HG02642 (cell line): Measurements from ENCODE around the gene TEAD1.

Source experiments
- ATAC-seq: cut with Tn5 transposase; IDR thresholded peaks from one replicate; pipeline ENCODE4 v1.9.1; 2021; ENCODE audit warnings: mild to moderate bottlenecking; ENCODE audit not compliant: unreplicated experiment, poor library complexity

Gene TEAD1

DNA sequence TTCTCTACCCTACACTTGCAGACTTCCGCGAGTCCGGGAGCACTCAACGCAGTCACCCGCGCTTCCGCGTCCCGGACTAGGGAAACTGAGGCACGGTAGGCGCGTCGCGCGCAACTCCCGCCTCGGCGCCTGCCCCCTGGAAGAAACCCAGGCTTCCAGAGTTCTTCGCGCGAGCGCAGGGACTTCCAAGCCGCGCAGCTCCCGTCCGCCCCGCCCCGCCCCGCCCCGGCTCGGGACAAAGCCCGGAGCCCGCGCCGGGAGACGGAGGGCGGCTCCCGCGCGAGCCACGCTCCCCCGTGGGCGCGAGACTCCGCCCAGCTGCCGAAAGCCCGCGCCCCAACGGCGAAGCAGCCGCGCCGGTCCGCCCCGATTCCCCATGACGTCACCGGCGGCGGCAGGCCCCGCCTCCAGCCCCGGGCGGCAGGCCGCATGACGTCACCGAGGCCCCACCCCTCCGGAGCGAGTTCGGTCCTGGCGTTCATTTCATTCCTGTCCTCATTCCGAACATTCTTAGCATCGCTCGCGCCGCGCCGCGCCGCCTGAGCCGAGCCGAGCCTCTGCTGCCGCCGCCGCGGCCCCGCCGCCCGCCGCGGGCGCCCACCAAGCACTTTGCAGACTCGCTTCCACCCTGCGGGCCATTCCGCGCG, at the start of gene TEAD1:
Gene TEAD1, plus strand, starts transcription at position 498 of the 647 bp plus-strand sequence.
- peak; percentile 87 for ATAC-seq

DNA sequence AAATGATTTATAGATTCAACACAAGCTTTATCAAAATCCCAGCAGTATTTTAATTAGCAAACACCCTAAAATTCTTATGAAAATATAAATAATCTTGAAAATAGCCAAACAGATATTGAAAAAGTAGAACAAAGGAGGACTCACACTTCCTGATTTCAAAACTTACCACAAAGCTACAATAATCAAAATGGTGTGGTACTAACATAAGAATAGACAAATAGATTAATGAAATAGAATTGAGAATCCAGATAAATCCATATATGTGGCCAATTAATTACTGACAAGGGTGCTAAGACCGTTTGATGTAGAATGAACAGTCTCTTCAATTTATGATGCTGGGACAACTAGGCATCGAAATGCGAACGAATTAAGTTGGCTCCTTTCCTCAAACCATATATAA, 49.6 kb upstream of the TEAD1 start:
- no peak for ATAC-seq

DNA sequence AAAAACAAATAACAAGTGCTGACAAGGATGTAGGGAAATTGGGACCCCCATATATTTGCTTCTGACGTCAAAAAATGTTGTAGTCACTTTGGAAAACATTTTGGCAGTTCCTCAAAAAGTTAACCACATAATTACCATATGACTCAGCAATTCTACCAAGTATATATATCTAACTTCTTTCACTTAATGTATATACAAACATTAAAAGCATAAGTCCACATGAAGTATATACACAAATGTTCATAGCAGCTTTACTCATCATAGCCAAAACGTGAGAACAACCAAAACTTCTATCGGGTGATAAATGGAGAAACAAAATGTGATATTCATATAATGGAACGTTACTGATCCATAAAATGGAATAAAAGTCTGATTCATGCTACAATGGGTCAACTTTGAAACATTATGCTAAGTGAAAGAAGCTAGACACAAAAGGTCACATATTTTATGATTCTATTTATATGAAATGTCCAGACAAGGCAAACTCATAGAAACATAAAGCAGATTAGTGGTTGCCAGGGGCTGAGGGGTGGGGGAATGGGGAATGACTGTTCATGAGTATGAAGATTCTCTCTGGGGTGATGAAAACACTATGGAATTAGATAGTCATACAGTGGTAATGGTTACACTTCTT, 48.7 kb upstream of the TEAD1 start:
- ATAC-seq: no peak

DNA sequence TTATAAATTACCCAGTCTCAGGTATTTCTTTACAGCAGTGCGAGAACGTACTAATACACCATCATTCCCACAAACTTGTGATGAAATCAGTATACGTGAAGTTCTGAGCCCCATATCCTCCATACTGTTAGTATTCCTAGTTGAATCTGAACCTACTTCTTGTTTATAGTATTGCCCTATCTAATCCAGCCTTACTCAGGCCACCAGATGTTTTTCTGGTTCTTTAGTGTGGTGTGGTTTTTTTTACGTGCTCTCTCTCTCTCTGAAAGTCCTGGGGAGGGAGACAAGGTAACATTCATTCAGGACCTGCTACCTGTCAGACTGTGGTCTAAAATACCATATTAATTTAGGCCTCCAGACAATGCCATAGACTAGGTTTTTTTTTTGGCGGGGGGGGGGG, 47.6 kb upstream of the TEAD1 start:
- no peak for ATAC-seq

DNA sequence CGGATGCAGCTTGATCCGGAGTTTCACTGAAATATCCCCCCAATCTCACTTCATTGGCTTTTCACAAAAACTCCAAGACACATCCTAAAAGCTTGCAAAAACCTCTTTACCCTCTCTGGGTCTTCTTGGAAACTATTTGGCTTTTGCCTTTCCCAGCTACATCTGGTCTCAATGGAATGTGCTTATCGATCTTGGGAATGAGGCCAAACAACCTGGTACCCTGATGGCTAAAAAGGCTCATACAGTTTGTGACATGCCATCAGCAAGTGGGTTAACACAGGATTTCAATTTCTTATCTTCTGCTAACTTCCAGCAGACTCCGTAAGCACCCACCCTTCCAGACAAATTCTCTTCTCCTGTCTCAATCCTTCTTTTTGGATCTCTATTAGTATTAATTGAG, 45.9 kb upstream of the TEAD1 start:
- no peak for ATAC-seq

DNA sequence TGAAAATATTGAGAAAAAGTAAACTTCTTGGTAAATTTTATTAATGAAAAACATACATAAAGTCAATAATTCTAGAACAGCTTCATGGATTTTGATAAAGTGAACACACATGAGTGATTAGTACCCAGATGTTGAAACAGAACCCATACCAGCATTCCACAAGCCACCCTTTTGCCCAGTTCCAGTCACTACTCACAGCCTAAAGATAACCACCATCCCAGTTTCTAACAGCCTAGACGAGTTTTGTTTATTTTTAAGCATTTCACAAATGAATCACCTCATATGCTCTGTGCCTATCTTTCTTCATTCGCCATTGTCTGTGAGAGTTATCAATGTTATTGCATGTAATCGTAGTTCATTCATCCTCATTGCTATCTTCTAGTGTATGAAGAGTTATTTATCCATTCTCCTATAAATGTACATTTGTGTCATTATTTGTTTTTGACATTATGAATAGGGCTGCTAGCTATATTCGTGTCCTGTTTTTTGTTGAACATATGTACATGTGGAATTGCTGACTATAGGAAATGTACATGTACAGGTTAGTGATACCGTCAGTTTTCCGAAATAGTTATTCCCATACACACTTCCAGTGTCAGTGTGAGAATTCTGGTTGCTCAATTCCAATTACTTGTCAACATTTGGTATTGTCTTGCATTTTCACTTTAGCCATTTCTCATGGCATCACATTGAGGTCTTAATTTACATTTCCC, 44.5 kb upstream of the TEAD1 start:
- ATAC-seq: no peak

DNA sequence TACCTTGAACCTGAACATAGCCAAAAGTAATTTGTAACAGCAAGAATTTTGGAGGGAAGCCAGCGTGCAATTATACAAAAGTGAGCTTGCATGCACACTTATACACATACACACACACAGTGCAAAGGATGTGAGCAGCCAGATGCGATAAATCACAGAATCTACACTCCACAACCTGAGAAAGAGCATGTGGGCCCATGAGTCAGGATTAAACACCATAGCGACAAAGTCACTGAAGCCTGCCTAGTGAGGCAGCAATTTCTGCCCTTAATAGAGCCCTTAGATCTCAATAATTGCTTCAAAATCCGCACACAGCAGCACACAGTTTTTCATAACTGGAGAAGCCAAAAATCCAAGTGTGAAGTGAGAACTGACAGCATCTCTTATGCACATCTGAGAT, 42.6 kb upstream of the TEAD1 start:
- ATAC-seq: no peak

DNA sequence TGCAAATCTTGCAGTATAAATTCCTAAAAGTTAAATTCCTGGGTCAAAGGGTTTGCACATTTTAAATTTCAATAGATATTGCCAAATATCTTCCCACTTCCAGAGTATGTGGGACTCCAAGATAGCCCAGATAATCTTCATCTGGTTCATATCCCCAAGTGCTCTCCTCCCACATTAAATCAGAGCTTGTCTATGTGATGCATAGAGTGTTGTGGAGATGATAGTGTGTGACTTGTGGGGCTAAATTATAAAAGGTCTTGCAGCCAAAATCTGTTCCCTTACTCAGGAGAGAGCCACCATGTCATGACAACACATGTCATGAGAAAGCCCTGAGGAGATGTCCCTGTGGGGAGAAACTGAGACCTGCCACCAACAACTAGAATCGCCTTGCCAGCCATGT, 39.9 kb upstream of the TEAD1 start:
- no peak for ATAC-seq

DNA sequence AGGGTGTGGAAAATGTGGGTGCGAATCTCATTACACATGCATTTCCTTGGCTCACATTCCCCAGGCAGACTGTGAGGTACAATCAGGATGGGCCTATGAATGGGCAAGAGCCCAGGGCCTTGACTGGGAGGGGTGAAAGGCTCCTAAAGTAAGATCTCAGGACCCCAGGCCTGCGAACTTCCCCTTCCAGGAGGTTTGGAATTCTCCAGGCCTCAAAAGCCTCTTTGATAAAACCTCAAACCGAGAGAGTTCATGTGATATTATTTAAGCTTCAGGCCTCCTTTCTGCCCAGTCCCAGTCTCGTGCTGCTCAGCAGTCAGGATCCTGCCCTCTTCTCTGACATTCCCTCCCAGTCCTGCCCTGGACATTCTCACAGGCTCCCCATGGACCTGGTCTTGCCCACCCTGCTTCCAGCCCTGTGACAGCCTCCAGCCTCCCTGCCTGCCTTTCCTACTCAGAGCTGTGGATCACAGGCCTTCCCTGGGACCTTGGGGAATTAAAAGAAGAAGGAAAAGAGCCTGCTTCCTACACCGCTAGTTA, 37.3 kb upstream of the TEAD1 start:
- no peak for ATAC-seq

DNA sequence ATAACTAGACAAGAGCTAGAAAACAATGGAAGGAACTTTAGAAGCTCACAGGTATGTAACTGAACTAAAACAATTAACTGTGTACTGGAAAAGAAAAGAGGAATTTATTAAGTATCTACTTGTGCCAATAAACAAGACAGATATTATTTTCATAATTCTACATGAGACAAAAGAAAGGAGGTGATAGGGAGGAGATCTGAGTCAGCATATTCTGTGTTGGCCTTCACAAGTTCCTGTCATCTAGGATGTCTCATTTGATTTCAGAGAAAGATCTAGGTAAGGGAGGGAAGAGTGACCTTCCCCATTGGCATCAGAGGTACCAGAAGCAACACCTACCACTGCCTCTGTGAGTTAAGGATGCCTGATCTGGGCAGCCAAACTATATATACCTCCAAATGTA, 34.8 kb upstream of the TEAD1 start:
- ATAC-seq: no peak

DNA sequence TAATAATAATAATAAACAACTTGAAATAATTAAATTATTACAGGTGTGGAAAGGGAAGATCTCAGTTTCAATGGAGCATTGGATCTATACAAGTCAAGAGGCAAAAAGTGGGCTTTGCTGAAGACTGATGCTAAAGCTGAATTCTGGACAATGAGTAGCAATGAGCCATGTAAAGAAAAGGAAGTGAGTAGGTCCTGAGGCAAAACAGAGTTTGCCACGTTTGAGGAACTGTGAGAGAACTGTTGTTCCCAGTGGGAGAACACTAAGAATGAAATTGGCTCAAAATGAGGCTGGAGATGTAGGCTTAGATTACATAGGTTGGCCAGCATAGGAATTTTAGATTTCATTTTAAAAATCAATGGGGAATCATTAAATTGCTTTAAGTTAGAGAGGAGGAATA, 33.9 kb upstream of the TEAD1 start:
- no peak for ATAC-seq

DNA sequence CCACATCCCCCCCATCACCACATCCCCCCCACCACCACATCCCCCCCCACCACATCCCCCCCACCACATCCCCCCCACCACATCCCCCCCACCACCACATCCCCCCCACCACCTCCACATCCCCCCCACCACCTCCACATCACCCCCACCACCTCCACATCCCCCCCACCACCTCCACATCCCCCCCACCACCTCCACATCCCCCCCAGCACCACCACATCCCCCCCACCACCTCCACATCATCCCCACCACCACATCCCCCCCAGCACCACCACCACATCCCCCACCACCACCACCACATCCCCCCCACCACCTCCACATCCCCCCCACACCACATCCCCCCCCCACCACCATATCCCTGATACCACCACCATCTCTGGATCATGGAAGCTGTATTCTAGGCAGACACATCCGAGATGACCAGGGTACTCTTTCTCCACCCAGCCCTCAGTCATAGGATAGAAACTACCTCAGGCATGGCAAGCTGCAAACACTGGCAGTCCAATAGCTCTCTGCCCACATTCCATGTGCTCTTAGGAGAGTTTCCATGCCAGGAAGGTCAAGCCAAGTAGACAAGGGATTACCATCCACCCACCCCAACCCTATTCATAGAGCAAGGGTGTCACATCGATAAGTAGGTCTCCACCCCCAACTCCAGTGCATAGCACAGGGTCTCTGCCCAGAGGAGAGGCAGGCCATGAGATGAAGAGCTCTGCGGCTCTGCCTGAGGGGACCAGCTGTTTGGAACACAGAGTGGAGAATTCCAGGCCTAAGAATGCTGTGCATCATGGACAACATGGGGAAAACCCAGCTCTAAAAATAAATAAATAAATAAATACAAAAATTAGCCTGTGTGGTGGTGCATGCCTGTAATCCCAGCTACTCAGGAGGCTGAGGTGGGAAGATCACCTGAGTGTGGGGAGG, 33.0 kb upstream of the TEAD1 start:
- no peak for ATAC-seq

DNA sequence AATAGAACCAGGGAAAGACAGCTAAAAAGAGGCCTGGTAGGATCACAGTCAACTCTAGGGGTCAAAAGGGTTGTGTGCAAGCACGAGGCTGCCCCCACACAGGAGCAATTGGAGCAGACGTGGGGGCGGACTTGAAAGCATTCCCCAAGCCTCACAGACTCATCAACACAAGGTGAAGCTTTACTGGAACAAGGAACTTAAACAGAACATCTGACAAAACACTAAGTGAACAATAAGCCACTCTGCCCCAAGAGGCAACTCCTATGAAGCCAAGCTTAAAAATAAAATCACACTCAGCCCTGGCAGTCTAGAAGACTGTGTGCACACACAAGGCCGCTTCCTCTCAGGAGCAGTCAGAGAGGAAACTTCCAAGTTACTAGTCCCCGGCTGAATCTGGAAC, 32.2 kb upstream of the TEAD1 start:
- ATAC-seq: no peak

DNA sequence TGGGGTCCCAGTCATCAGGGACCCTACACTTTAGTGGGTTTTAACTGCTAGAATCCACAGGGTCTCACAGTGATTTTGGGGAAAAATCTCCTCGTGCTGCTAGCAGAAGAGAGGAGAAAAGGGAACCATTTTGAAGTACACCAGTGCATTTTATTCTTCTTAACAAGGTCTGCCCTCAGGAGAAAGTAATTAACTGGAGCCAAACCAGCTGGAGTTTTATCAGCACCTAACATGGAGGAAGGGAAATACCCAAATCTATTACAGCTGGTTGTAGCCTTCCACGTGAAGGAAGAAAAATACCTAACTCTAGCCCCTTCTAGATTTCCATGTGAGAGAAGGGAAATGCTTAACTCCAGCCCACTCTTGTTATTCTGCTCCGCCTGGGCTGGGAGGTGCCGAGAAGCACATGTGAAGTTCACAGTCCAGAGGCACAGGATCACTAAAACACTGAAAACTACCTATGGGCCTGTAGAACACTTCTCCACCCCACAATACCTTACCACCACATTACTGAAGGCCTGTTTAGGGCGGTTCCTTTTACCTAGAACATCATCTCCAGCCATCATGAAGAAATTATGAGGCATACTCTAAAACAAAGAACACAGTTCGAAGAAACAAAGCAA, 31.3 kb upstream of the TEAD1 start:
- no peak for ATAC-seq

DNA sequence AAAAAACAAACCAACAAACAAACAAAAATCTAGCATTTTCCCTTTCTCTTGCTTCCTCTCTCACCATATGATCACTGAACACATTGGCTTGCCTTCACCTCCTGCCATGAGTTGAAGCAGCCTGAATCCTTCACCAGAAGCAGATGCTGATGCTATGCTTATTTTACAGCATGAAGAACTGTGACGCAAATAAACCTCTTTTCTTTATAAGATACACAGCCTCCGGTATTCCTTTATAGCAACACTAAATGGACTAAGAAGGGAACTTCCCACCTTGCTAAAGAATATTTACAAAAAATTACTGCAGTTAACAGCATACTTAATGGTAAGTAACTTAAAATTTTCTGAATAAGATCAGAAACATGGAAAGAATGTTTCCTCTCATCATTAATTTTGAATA, 27.7 kb upstream of the TEAD1 start:
- no peak for ATAC-seq

DNA sequence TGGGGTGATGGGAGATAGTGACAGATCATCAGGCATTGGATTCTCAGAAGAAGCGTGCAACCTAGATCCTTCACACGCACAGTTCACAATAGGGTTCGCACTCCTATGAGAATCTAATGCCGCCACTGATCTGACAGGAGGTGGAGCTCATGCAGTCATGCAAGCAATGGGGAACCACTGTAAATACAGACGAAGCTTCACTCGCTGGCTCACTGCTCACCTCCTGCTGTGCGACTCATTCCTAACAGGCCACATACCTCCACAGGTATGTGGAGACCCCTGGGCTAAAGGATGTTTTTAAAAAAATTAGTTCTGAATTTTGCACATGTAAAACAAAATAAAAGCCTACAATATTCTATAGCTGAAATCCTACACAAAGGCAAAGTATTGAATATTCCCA, 20.5 kb upstream of the TEAD1 start:
- no peak for ATAC-seq

DNA sequence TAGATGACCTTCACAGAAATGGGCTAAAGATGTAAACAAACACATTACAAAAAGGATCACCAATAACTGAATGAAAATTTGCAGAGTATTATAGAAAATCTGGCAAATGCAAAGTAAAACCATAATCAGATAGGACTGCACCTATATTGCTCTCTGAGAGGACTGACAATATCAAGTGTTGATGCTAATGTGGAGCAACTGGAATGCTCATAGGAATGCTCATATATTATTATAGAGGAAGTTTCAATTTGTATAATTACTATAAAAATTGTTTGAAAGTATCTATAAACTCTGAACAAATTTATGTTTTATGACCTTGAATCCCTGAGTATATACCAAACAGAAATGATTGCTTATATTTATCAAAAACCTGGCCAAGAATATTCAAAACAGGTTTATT, 18.4 kb upstream of the TEAD1 start:
- ATAC-seq: no peak

DNA sequence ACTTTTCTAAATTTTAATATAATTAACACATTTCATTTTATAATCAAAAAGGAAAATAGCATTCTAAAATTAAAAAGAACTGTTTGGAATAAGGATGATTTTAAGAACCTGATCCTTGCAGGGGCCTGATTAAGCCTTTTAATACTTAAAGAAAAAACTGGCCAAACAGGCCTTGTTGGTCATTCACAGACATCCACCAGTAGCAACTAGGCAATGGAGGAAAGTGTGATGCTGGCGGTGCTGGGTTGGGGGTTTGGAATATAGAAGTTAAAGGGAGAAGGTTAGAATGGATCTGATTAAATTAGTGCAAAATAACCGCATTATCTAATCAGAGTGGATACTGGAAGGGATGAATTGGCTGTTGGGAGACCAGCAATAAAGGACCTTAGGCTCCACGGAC, 16.9 kb upstream of the TEAD1 start:
- ATAC-seq: no peak

DNA sequence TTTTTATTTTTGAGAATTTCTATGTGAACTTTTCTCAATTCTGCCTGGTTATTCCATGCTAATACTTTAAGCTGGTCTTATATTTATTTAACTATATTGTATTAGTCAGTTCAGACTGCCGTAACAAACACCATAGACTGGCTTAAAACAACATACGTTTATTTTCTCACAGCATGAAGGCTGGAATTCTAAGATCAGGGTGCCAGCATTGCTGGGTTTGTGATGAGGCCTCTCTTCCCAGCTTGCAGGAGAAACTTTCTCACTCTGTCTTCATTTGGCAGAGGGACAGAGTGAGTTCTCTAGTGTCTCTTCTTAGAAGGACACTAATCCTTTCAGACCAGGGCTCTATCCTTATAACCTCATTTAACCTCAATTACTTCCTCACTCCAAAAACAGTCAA, 16.2 kb upstream of the TEAD1 start:
- ATAC-seq: no peak

DNA sequence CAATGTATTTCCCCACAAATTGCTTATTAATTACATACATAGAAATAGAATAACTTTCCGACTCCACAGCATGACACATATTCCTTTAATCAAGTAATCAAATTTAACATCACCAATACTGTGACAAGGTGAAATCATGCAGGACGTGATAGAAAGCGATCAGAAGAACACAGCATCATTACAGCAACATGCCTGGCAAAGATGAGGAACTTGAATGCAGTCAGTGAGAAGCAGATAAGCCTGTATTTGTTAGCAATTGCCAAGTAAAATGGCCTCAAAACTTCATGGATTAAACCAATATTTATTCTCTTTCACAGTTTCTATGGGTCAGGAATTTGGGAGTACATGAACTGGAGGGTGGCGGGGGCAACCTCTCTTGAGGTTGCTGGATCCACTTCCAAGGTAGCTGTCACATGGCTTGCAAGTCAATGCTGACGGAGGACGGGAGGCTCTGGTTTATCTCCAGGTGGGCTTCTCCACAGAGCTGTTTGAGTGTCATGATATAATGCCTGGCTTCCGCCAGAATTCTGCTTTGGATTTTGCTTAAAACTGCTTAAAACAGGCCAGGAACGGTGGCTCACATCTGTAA, 12.0 kb upstream of the TEAD1 start:
- no peak for ATAC-seq
